ENCODE results near the gene CPE. TPM values are rescaled to one million over a fixed set of nuclear protein-coding genes. Genes with fewer than 3 reads are reported as not detected.

Gene CPE
- total RNA-seq, 4 donors from 2014 or later, result 7.5 to 29.1 (median 12.3) TPM

DNA sequence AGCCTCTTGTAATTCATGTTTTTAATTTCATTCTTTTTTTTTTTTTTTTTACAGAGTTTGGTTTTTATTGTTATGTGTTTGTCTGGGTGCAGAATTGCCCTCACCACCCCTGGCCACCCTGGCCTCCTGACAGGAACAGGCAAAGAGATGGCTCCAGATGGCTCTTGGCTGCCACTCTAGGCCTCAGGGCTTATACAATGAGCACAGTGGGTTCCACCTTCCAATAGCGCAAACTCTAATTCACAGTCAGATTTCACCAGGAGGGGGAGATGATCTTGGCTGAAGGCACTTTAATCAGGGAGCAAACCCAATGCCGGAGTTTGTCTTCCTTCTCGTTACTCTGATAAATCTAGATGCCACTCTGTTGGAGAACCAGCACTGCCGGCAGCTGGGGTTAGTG, 24.8 kb downstream of the CPE start:
- 97 to 100% methylated on average over 3 to 4 of the region's 4 CpGs for WGBS, 2 donors (ENCODE audit: low coverage in 1 of 2)
- in situ Hi-C loops (cut with MboI; ENCODE audit: low pct_ligation_motif_present in 1 of 4, low pct_unique_long_range_greater_than_20kb in 1 of 4, low sequenced_read_pairs in 3 of 4), result no loop called here
- no peak for DNase-seq

DNA sequence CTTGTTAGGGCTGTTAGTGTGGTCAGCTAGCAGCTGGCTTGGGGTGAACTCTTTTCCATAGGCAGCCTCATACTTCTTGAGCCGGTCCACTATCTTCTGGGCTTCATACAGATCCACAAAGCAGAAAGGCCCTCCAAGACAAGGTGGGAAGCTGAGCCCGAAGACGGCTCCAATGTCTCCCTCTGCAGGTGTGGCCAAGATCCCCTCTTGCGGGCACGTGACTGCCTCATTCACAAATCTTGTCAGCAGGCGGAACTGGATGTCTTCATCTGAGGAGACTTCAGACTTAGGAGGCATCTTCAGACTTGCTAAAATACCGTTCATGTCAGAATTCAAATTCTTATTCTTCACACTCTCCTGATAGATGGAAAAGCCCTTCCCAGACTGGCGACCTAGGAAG, 25.3 kb downstream of the CPE start:
- intact Hi-C loops (cut with DNase I; ENCODE audit: low total_unique reads) (no loop called here), in situ Hi-C loops (cut with MboI; ENCODE audit: low pct_ligation_motif_present in 1 of 4, low pct_unique_long_range_greater_than_20kb in 1 of 4, low sequenced_read_pairs in 3 of 4) (no loop called here)
- WGBS, 2 donors (ENCODE audit: low coverage in 1 of 2), result 93% methylated on average over 8 of the region's 8 CpGs; no CpG with 5 or more reads in 1 of the 2 donors
- Histone ChIP-seq H3K36me3 (no peaks in the 10 kb centered on the region), H3K9me3 (no peaks in the 10 kb centered on the region), H3K4me1 (no peaks in the 10 kb centered on the region), H3K27me3 (no peaks in the 10 kb centered on the region), H3K27ac (no peak overlapping the region), H3K4me3 (no peak overlapping the region)
- TF ChIP-seq EP300 (IDR thresholded peaks at IDR 0.05; ENCODE audit: low read depth) (no peak), POLR2A (IDR thresholded peaks at IDR 0.05) (no peak), POLR2AphosphoS5 (IDR thresholded peaks at IDR 0.05) (no peak)
- TF ChIP-seq, protein P1, sequence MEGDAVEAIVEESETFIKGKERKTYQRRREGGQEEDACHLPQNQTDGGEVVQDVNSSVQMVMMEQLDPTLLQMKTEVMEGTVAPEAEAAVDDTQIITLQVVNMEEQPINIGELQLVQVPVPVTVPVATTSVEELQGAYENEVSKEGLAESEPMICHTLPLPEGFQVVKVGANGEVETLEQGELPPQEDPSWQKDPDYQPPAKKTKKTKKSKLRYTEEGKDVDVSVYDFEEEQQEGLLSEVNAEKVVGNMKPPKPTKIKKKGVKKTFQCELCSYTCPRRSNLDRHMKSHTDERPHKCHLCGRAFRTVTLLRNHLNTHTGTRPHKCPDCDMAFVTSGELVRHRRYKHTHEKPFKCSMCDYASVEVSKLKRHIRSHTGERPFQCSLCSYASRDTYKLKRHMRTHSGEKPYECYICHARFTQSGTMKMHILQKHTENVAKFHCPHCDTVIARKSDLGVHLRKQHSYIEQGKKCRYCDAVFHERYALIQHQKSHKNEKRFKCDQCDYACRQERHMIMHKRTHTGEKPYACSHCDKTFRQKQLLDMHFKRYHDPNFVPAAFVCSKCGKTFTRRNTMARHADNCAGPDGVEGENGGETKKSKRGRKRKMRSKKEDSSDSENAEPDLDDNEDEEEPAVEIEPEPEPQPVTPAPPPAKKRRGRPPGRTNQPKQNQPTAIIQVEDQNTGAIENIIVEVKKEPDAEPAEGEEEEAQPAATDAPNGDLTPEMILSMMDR (IDR thresholded peaks at IDR 0.05), result no peak
- DNase-seq, result no peak

More for the DNA sequence above, 24.8 kb downstream of the CPE start:
- intact Hi-C loops (cut with DNase I; ENCODE audit: low total_unique reads), result no loop called here
- H3K4me3 ChIP-seq, result no peak overlapping the region
- no peaks in the 10 kb centered on the region for H3K27me3 ChIP-seq
- H3K36me3 ChIP-seq, result no peaks in the 10 kb centered on the region
- no peak overlapping the region for H3K27ac ChIP-seq
- TF ChIP-seq POLR2A (IDR thresholded peaks at IDR 0.05) (no peak), POLR2AphosphoS5 (IDR thresholded peaks at IDR 0.05) (no peak)
- TF ChIP-seq, protein P1 (IDR thresholded peaks at IDR 0.05), result no peak
- H3K4me1 ChIP-seq, result no peaks in the 10 kb centered on the region
- no peaks in the 10 kb centered on the region for H3K9me3 ChIP-seq

DNA sequence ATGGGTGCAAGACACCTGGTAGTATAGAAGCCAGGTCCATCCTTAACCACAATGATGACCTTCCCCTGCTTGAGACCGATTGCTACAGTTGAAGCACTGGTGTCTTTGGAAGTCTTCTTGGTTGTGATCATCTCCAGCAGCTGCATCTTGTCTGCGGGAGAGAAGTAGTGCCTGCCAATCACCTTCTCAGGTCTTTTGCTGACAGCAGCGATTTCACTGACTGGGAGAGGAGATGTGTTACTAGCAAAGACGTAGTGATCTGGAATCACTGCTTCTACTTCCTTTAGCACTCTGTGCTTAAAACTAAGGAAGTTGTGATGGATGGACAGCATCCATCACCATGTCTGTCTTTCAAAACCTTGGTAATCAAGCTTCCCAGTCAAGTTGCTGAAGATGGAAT, 25.9 kb downstream of the CPE start:
- no peak overlapping the region for H3K4me3 ChIP-seq
- no peaks in the 10 kb centered on the region for H3K27me3 ChIP-seq
- TF ChIP-seq EP300 (IDR thresholded peaks at IDR 0.05; ENCODE audit: low read depth), result no peak
- H3K27ac ChIP-seq, result no peak overlapping the region
- intact Hi-C loops (cut with DNase I; ENCODE audit: low total_unique reads) (no loop called here), in situ Hi-C loops (cut with MboI; ENCODE audit: low pct_ligation_motif_present in 1 of 4, low pct_unique_long_range_greater_than_20kb in 1 of 4, low sequenced_read_pairs in 3 of 4) (no loop called here)
- no peaks in the 10 kb centered on the region for H3K4me1 ChIP-seq
- no peak for DNase-seq
- H3K9me3 ChIP-seq, result no peaks in the 10 kb centered on the region
- no peaks in the 10 kb centered on the region for H3K36me3 ChIP-seq
- 90% methylated on average over 4 of the region's 4 CpGs; no CpG with 5 or more reads in 1 of the 2 donors for WGBS, 2 donors (ENCODE audit: low coverage in 1 of 2)

DNA sequence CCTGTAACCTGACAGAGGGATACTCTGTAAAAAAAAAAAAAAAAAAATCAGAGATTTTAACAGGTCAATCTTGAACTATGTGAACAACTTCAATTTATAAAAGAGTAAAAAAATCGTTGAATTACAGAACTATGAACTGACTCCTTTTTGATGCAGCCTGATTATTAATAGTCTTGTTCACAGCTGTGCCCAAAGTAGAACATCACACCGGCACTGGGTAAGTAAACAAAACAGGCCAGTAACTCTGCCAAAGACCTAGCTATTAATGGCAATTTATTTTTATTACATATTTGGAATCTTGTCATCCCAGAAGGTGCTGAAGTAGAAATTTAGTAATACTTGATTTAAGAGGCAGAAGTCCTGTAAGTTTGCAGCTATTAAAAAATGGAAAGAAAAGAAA, 31.4 kb downstream of the CPE start:
- Histone ChIP-seq H3K27ac (no peak overlapping the region), H3K9me3 (no peaks in the 10 kb centered on the region), H3K27me3 (no peaks in the 10 kb centered on the region), H3K4me1 (no peaks in the 10 kb centered on the region), H3K36me3 (no peaks in the 10 kb centered on the region), H3K4me3 (no peak overlapping the region)
- TF ChIP-seq POLR2AphosphoS5 (IDR thresholded peaks at IDR 0.05), result no peak
- no peak for TF ChIP-seq POLR2A (IDR thresholded peaks at IDR 0.05)
- TF ChIP-seq EP300 (IDR thresholded peaks at IDR 0.05; ENCODE audit: low read depth), result no peak
- TF ChIP-seq, protein P1 (IDR thresholded peaks at IDR 0.05), result no peak
- 55 to 69% methylated on average over 2 of the region's 2 CpGs for WGBS, 2 donors (ENCODE audit: low coverage in 1 of 2)
- intact Hi-C loops (cut with DNase I; ENCODE audit: low total_unique reads) (no loop called here), in situ Hi-C loops (cut with MboI; ENCODE audit: low pct_ligation_motif_present in 1 of 4, low pct_unique_long_range_greater_than_20kb in 1 of 4, low sequenced_read_pairs in 3 of 4) (no loop called here)
- no peak for DNase-seq

DNA sequence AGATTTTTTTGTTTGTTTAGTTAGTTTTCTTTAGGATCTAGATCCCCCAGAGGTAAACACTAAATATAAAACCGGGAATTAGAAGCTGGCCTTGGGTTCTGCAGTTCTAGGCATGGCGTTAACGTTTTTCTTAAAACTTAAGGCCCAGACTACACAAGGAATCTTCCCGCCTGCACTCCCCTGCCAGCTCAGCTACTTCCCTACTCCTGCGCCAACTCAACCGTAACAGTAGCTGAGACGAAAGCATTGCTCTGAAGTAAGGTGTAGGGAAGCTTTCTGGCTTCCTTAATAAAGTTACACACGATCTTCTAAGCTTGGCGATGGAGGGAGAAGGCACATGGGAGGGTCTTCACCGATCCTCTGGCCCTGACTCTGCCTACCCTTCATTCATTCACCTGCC, 37.1 kb downstream of the CPE start:
- no peak overlapping the region for H3K4me3 ChIP-seq
- in situ Hi-C loops (cut with MboI; ENCODE audit: low pct_ligation_motif_present in 1 of 4, low pct_unique_long_range_greater_than_20kb in 1 of 4, low sequenced_read_pairs in 3 of 4), result no loop called here
- no peaks in the 10 kb centered on the region for H3K27me3 ChIP-seq
- H3K27ac ChIP-seq, result no peak overlapping the region
- H3K36me3 ChIP-seq, result no peaks in the 10 kb centered on the region
- TF ChIP-seq POLR2AphosphoS5 (IDR thresholded peaks at IDR 0.05) (no peak), EP300 (IDR thresholded peaks at IDR 0.05; ENCODE audit: low read depth) (no peak), POLR2A (IDR thresholded peaks at IDR 0.05) (no peak)
- TF ChIP-seq, protein P1 (IDR thresholded peaks at IDR 0.05), result no peak
- 86 to 87% methylated on average over 9 to 10 of the region's 10 CpGs for WGBS, 2 donors (ENCODE audit: low coverage in 1 of 2)
- no peaks in the 10 kb centered on the region for H3K4me1 ChIP-seq
- DNase-seq, result no peak
- H3K9me3 ChIP-seq, result no peaks in the 10 kb centered on the region
- intact Hi-C loops (cut with DNase I; ENCODE audit: low total_unique reads), result no loop called here

Data from transverse colon (tissue), 4 donors.